ENCODE data around the gene CEBPG. TPM values are rescaled to one million over a fixed set of nuclear protein-coding genes. Genes with fewer than 3 reads are reported as not detected.

Gene CEBPG
- total and polyA plus RNA-seq, 2 donors (not counting 1 experiment from before 2014, with no cell fraction given), result 12.5 to 24.2 TPM

GRCh38 chr19:33419788-33420130 is 46.2 kb downstream of the CEBPG start:
- DNase-seq (no peak), ATAC-seq (ENCODE audit: low read depth) (no peak)
- no peak overlapping the region for H3K27ac ChIP-seq (ENCODE audit: low read length in 2 of 2)
- no peaks in the 10 kb centered on the region for H4K20me1 ChIP-seq (ENCODE audit: control insufficient read depth, insufficient read depth, low read length, poor library complexity, severe bottlenecking)
- no peaks in the 10 kb centered on the region for H3K36me3 ChIP-seq (replicated peaks in 1 of 2; ENCODE audit: control extremely low read depth in 1 of 2, control insufficient read depth in 1 of 2, extremely low read depth in 1 of 2, insufficient read depth in 2 of 2, low read length in 1 of 2)
- H2AFZ ChIP-seq (ENCODE audit: insufficient read depth, low read depth, low read length, poor library complexity, severe bottlenecking), result no peak overlapping the region
- Mint-ChIP-seq H3K4me3 (no peak overlapping the region), H3K27ac (no peak overlapping the region), H3K4me1 (peaks cover 5% of the 10 kb centered on the region), H3K9me3 (ENCODE audit: insufficient read depth) (no peaks in the 10 kb centered on the region), H3K27me3 (no peaks in the 10 kb centered on the region)
- peaks cover 4 to 5% of the 10 kb centered on the region in 2 donors for H3K4me1 ChIP-seq (ENCODE audit: control insufficient read depth in 2 of 2, insufficient read depth in 2 of 2, low read length in 2 of 2)
- no peaks in the 10 kb centered on the region for H3K9me3 ChIP-seq (ENCODE audit: control extremely low read depth in 1 of 3, control insufficient read depth in 2 of 3, insufficient read depth in 1 of 3, low read length in 2 of 3)
- no peaks in the 10 kb centered on the region for H3K27me3 ChIP-seq (replicated peaks in 1 of 4; ENCODE audit: control extremely low read depth in 1 of 4, control insufficient read depth in 3 of 4, insufficient read depth in 4 of 4, low read length in 3 of 4)
- no peak overlapping the region for H3K4me3 ChIP-seq (ENCODE audit: control extremely low read depth in 1 of 5, extremely low read depth in 1 of 5, insufficient read depth in 1 of 5, low read depth in 2 of 5, low read length in 4 of 5)
- ChIA-PET POLR2A (no interaction called here), CTCF (interaction anchor here (0.6 to 3.5 kb wide), 4 partner anchors 11 to 173 kb away, joined by 4 to 11 read pairs (median 6); no protein-coding TSS in a partner anchor)
- no peak overlapping the region for H3K4me2 ChIP-seq (replicated peaks; ENCODE audit: low read depth, low read length, poor library complexity, severe bottlenecking)
- H3K79me2 ChIP-seq (ENCODE audit: control insufficient read depth, insufficient read depth, low read length), result no peaks in the 10 kb centered on the region
- WGBS (ENCODE audit: insufficient coverage), result 65% methylated on average over 4 of the region's 6 CpGs
- H3K9ac ChIP-seq (ENCODE audit: low read length), result no peak overlapping the region
- intact Hi-C loops (cut with micrococcal nuclease), result no loop called here
- TF ChIP-seq CTCF (IDR thresholded peaks at IDR 0.05) (no peak), EZH2 (IDR thresholded peaks at IDR 0.05; ENCODE audit: borderline replicate concordance, insufficient read depth, low read depth, low read length, poor library complexity, severe bottlenecking) (no peak)

DNA sequence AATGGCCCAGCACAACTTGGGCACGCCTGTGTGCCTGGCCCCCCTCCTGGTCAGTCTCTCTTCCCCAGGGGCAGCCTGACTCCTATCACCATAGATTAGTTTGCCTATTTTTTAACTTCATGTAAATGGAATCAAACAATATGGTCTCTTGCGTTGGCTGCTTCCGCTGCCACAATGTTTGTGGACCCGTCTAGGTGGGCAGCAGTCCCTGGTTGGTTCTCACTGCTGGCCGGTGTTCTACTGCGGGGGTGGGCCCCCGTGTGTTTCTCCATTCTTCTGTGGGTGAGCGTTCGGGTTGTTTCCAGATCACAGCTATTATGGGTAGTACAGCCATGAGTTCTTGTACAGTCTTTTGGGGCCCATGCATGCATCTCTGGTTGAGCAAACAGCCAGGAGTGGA is 47.3 kb downstream of the CEBPG start:
- TF ChIP-seq CTCF (IDR thresholded peaks at IDR 0.05), result no peak
- TF ChIP-seq EZH2 (IDR thresholded peaks at IDR 0.05; ENCODE audit: borderline replicate concordance, insufficient read depth, low read depth, low read length, poor library complexity, severe bottlenecking), result no peak
- POLR2A ChIA-PET, result no interaction called here
- Histone ChIP-seq H3K9me3 (ENCODE audit: control extremely low read depth in 1 of 3, control insufficient read depth in 2 of 3, insufficient read depth in 1 of 3, low read length in 2 of 3) (no peaks in the 10 kb centered on the region), H3K4me1 (ENCODE audit: control insufficient read depth in 2 of 2, insufficient read depth in 2 of 2, low read length in 2 of 2) (peaks cover 4 to 5% of the 10 kb centered on the region in 2 donors), H4K20me1 (ENCODE audit: control insufficient read depth, insufficient read depth, low read length, poor library complexity, severe bottlenecking) (no peaks in the 10 kb centered on the region), H3K36me3 (replicated peaks in 1 of 2; ENCODE audit: control extremely low read depth in 1 of 2, control insufficient read depth in 1 of 2, extremely low read depth in 1 of 2, insufficient read depth in 2 of 2, low read length in 1 of 2) (no peaks in the 10 kb centered on the region), H3K4me3 (ENCODE audit: control extremely low read depth in 1 of 5, extremely low read depth in 1 of 5, insufficient read depth in 1 of 5, low read depth in 2 of 5, low read length in 4 of 5) (no peak overlapping the region), H3K27ac (ENCODE audit: low read length in 2 of 2) (no peak overlapping the region), H3K4me2 (replicated peaks; ENCODE audit: low read depth, low read length, poor library complexity, severe bottlenecking) (no peak overlapping the region), H3K79me2 (ENCODE audit: control insufficient read depth, insufficient read depth, low read length) (no peaks in the 10 kb centered on the region), H2AFZ (ENCODE audit: insufficient read depth, low read depth, low read length, poor library complexity, severe bottlenecking) (no peak overlapping the region), H3K27me3 (replicated peaks in 1 of 4; ENCODE audit: control extremely low read depth in 1 of 4, control insufficient read depth in 3 of 4, insufficient read depth in 4 of 4, low read length in 3 of 4) (no peaks in the 10 kb centered on the region), H3K9ac (ENCODE audit: low read length) (no peak overlapping the region)
- Mint-ChIP-seq H3K27me3 (no peaks in the 10 kb centered on the region), H3K27ac (no peak overlapping the region), H3K4me1 (peaks cover 5% of the 10 kb centered on the region), H3K9me3 (ENCODE audit: insufficient read depth) (no peaks in the 10 kb centered on the region), H3K4me3 (no peak overlapping the region)
- CTCF ChIA-PET, result interaction anchor here (0.9 to 3.5 kb wide), 2 partner anchors 10 kb away, joined by 4 to 11 read pairs; no protein-coding TSS in a partner anchor
- ATAC-seq (ENCODE audit: low read depth), result no peak
- DNase-seq, result no peak
- WGBS (ENCODE audit: insufficient coverage), result 96% methylated on average over 9 of the region's 9 CpGs
- intact Hi-C loops (cut with micrococcal nuclease), result no loop called here

All from B cell (primary cell).